Uterine smooth muscle cell (primary cell): ENCODE measurements around the gene SPTLC1. TPM values are rescaled to one million over a fixed set of nuclear protein-coding genes. Genes with fewer than 3 reads are reported as not detected.

Experiments
- total RNA-seq: library from RNA; depleted of rRNA; stranded (reverse); fragments of >200 nt; gene quantifications from 2 replicates; pipeline ENCODE4 v1.2.3, GENCODE V29; 2014

Gene SPTLC1
- total RNA-seq = 97.1 and 116 TPM in 2 replicates

GRCh38 chr9:92115071-92115858 lies at the start of gene SPTLC1:
Gene SPTLC1, minus strand, starts transcription at chr9:92115413. Its CDS starts 43 bp downstream, at chr9:92115370.

Other genes starting within 250 kb of the SPTLC1 start
- 8.9 and 18.7 TPM in 2 replicates for gene ROR2, start 165.2 kb downstream of the SPTLC1 start, total RNA-seq
- 469 and 677 TPM in 2 replicates for gene IARS1, start 178.3 kb upstream of the SPTLC1 start, total RNA-seq
- 30.8 and 39.7 TPM in 2 replicates for gene NOL8, start 209.9 kb upstream of the SPTLC1 start, total RNA-seq
- 2.4 and 7.2 TPM in 2 replicates for gene CENPP, start 210.5 kb upstream of the SPTLC1 start, total RNA-seq